AG09319 (cell line): Measurements from ENCODE around the gene CFI.

ENCODE experiments used
- DNase-seq: peaks from one replicate; pipeline ENCODE4 v3.0.0-alpha.2; 2010; ENCODE audit warnings: low read depth; ENCODE audit errors: extremely low read depth
- TF ChIP-seq, protein P1 (sequence below): IDR thresholded peaks from 2 replicates; pipeline ENCODE4 v1.5.1; 2011; ENCODE audit warnings: low read depth, mild to moderate bottlenecking, inconsistent platforms, low read length, moderate library complexity

Gene CFI

DNA sequence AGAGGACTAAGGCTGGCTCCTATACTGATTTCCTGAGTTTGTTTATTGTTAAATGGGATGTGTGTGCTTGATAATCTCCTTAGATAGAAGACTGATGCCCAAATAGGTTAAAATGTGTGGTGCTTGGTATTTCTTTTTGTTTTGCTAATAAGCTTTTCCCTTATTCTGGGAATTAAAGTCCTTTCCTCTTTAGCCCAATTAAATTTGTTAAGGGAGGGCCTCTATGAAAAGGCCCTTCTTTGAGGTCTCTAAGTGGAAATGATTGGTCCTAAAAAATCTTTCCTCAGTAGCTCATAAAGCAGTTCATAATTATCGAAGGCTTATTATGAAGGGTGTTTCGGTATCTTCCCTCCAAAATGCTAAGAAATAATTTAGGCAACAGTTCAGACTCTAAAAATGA is 25.9 kb upstream of the CFI start, which contains the start of gene RRH:
TSS of gene RRH (plus strand) at position 301 of the 400 bp plus-strand sequence. CDS start at position 357, 56 bp downstream.
- TF ChIP-seq, protein P1, sequence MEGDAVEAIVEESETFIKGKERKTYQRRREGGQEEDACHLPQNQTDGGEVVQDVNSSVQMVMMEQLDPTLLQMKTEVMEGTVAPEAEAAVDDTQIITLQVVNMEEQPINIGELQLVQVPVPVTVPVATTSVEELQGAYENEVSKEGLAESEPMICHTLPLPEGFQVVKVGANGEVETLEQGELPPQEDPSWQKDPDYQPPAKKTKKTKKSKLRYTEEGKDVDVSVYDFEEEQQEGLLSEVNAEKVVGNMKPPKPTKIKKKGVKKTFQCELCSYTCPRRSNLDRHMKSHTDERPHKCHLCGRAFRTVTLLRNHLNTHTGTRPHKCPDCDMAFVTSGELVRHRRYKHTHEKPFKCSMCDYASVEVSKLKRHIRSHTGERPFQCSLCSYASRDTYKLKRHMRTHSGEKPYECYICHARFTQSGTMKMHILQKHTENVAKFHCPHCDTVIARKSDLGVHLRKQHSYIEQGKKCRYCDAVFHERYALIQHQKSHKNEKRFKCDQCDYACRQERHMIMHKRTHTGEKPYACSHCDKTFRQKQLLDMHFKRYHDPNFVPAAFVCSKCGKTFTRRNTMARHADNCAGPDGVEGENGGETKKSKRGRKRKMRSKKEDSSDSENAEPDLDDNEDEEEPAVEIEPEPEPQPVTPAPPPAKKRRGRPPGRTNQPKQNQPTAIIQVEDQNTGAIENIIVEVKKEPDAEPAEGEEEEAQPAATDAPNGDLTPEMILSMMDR, result no peak
- DNase-seq, result no peak

DNA sequence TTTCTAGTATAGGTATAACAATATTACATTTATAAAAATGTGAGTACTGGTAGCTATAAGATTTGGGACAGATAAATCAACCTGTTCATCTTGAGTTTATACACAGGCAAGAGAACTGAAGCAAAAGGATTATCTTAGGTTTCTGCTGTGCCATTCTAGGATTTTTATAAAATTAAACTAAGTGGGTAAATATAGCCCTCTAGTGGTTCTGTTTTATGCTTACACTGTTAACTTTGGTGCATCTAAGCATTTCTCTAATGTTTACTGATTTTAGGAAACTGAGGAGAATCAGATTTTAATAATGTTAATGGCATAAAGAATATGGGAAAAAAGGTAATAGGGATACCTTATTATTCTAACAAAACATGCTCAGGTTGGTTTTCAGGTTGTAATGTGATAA is 24.9 kb upstream of the CFI start:
- DNase-seq, result no peak
- TF ChIP-seq, protein P1, result peak; percentile 56

DNA sequence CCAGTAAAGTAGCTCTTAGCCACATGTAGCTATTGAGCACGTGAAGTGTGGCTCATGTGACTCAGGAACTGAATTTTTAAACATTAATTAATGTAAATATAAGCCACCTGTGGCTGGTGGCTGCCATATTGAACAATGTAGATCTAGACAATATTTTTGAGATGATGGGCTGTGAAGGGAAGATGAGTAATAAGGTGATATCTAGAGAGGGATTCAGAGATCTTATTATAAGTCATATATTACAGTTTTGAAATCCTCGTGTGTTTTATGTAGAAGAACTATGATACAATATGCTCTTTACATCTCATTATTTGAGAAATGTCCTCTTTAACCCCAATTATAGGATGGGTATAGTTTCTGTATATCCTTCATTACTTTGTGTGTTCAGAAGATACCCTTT is 19.4 kb upstream of the CFI start:
- no peak for DNase-seq
- TF ChIP-seq, protein P1, result no peak

DNA sequence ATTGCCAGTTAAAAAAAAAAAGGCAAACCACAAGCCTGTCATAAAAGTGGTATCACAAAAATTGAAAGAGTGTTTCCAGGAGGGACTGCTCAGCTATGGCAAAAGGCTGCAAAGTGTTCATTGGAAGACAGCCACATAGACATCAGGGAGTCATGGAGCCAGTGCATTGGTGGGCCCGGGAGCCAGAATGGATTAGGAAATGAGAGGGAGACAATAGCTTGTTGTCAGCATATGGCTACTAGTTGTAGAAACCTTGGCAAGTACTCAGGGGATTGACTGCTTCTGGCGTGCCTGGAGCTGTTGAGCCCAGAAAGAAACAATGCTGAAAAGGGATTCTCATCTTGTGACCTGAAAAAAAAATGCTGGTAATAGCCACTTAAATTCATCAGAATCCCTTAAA is 18.8 kb upstream of the CFI start:
- TF ChIP-seq, protein P1, result no peak
- DNase-seq, result no peak

DNA sequence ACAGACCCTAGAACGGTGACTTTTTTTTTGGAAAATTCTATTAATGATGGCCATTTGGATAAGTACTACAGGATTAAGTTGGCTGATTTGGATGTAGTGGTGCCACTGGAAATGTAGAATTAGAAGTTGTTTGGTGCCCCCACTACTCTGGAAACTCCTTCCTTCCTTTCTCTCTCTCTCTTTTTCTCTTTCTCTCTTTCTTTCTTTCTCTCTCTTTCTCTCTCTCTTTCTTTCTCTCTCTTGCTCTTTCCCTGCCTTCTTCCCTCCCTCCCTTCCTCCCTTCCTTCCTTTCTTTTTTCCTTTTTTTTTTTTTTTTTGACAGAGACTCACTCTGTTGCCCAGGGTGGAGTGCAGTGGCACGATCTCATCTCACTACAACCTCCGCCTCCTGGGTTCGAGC is 16.5 kb upstream of the CFI start:
- TF ChIP-seq, protein P1, result no peak
- DNase-seq, result no peak

DNA sequence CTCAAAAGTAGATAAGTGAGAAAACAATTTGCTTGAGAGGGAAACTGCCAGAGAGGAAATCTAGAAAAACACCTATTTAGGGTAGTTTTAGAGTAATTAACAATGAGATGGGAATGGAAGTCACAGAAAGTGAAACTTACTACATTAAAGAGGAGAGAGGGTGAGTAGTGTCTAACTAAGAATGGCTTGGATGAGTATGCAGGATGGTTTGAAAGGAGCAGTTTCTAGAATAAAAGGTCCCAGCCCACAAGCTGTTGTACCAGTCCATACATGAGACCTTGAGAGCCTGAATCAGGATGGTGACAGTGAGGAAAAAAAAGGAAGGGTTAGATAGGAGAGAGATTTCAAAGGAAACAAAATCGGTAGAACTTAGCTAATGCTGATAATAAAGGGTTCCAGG is 15.1 kb upstream of the CFI start:
- TF ChIP-seq, protein P1, result no peak
- no peak for DNase-seq

DNA sequence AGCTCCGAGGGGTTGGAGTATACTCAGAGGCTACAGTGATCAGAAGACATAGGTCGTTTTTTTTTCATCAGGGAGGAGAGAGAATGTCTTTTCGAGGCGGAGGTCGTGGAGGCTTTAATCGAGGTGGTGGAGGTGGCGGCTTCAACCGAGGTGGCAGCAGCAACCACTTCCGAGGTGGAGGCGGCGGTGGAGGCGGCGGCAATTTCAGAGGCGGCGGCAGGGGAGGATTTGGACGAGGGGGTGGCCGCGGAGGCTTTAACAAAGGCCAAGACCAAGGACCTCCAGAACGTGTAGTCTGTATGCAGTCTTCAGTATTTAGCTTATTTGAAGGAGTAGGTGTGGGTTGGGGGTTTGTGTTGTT is 14.3 kb upstream of the CFI start:
- no peak for DNase-seq
- TF ChIP-seq, protein P1, result no peak
